H1 (cell line): Measurements from ENCODE around the gene MAPT. TPM values are rescaled to one million over a fixed set of nuclear protein-coding genes. Genes with fewer than 3 reads are reported as not detected.

Experiments used
- CBX8 ChIP-seq: fragments of 300-800, 300-1000 bp; sonication (generic); IDR thresholded peaks from 2 replicates; pipeline ENCODE4 v1.7.1; 2016; ENCODE audit warnings: low read depth, low read length, borderline replicate concordance
- YY1 ChIP-seq: IDR thresholded peaks from 2 replicates; pipeline ENCODE4 v1.6.1; 2011; ENCODE audit warnings: low read depth, mild to moderate bottlenecking, low read length
- polyA plus RNA-seq, 7 experiments: library from polyadenylated mRNA; depleted of rRNA in 3 of 7; stranded (reverse) in 5 of 7; unstranded in 2 of 7; fragments of >200 nt in 5 of 7; fragments of 200-250 nt in 2 of 7; gene quantifications; 1 replicate in 5 of 7; 2 replicates in 1 of 7; 4 replicates in 1 of 7; pipeline versions ENCODE4 v1.2.1 to v1.2.3, GENCODE V29; 2011 to 2013; ENCODE audit warnings: missing spikeins in 2 of 7, mixed read lengths in 2 of 7
- total RNA-seq: library from RNA; stranded (reverse); fragmentation: NEBNext Ultra II Directional; extraction: Animal tissue kit (Norgen Biotek cat#: 25700); gene quantifications from 2 replicates; pipeline ENCODE4 v1.2.1, GENCODE V29; 2021

MAPT gene
- total and polyA plus RNA-seq, 2 of the 8 experiments (the other 6 are each of a cell fraction or from before 2014, with no cell fraction given) = 0.54 to 1.7 TPM

GRCh38 chr17:45907750-45908395 is 13.5 kb downstream of the MAPT start (continued):
- TF ChIP-seq YY1 (no peak), CBX8 (no peak)
- TF ChIP-seq, all 59 proteins: peak for 0
